ENCODE measurements around the gene CLTCL1. TPM values are rescaled to one million over a fixed set of nuclear protein-coding genes. Genes with fewer than 3 reads are reported as not detected.

Gene CLTCL1
- total and polyA plus RNA-seq, 2 experiments from 2014 or later, result 8.5 to 10.2 TPM

DNA sequence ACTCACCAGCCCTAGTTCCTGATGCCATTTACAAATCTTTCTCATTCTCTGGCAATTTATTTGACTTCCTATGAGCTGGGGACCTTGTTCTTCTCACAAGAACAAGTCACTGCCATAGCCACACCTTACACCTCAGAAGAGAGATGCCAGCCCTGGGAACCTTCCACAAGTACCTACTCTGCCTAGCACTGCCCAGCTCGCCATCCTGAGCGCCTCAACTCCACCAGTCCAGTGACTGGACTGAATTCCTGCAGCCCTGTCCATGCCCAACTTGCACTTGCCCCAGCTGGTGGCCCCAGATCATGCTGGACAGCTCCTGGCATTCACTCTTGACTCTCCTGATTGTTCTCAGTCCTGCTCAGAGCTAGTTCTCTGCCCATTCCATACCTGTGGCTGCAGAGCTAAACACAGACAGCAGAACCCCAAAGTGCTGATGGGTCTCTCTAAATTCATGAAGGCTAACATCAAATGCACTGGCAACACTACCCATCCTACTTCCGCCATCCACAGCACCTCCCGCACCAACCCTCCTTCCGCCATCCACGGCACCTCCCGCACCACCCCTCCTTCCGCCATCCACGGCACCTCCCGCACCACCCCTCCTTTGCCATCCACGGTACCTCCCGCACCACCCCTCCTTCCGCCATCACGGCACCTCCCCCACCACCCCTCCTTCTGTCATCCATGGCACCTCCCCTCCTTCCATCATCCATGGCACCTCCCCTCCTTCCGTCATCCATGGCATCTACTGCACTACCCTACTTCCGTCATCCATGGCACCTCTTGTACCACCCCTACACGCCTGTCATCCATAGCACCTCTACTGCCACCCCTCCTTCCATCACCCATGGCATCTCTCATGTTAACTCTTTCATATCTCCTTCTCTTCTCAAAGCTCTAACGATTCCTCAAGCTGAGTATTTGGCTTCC lies 89.4 kb downstream of the CLTCL1 start:
- no peaks in the 10 kb centered on the region for H3K79me2 ChIP-seq (ENCODE audit: insufficient read depth)
- no peak overlapping the region for H3K27ac ChIP-seq
- H3K4me1 ChIP-seq (ENCODE audit: insufficient read depth), result no peaks in the 10 kb centered on the region
- H3K4me2 ChIP-seq (ENCODE audit: unreplicated experiment), result no peak overlapping the region
- H3K9me2 ChIP-seq (ENCODE audit: insufficient read depth), result no peaks in the 10 kb centered on the region
- no peak overlapping the region for H2AFZ ChIP-seq
- WGBS, 2 experiments (ENCODE audit: low coverage in 1 of 2, low lambda C conversion rate in 2 of 2, missing lambda C conversion rate in 2 of 2), result 91 to 95% methylated on average over 6 to 18 of the region's 18 CpGs
- no peak overlapping the region for H3K9ac ChIP-seq
- no peaks in the 10 kb centered on the region for H3K9me3 ChIP-seq (ENCODE audit: low read depth)
- no peak for TF ChIP-seq EZH2 (IDR thresholded peaks at IDR 0.05; ENCODE audit: insufficient read depth, poor library complexity, severe bottlenecking)
- no peak for TF ChIP-seq EZH2phosphoT487 (IDR thresholded peaks at IDR 0.05; ENCODE audit: insufficient read depth, low read depth)
- H4K20me1 ChIP-seq (ENCODE audit: insufficient read depth), result no peaks in the 10 kb centered on the region
- H3K4me3 ChIP-seq, result no peak overlapping the region
- H3K36me3 ChIP-seq (ENCODE audit: low read depth), result peaks cover 3% of the 10 kb centered on the region; the same call in 1 of the 2 replicates
- H3F3A ChIP-seq (ENCODE audit: insufficient read depth), result no peaks in the 10 kb centered on the region
- no peaks in the 10 kb centered on the region for H3K27me3 ChIP-seq (replicated peaks; ENCODE audit: insufficient read depth)
- in situ Hi-C loops (cut with MboI), result no loop called here
- no peak for DNase-seq

DNA sequence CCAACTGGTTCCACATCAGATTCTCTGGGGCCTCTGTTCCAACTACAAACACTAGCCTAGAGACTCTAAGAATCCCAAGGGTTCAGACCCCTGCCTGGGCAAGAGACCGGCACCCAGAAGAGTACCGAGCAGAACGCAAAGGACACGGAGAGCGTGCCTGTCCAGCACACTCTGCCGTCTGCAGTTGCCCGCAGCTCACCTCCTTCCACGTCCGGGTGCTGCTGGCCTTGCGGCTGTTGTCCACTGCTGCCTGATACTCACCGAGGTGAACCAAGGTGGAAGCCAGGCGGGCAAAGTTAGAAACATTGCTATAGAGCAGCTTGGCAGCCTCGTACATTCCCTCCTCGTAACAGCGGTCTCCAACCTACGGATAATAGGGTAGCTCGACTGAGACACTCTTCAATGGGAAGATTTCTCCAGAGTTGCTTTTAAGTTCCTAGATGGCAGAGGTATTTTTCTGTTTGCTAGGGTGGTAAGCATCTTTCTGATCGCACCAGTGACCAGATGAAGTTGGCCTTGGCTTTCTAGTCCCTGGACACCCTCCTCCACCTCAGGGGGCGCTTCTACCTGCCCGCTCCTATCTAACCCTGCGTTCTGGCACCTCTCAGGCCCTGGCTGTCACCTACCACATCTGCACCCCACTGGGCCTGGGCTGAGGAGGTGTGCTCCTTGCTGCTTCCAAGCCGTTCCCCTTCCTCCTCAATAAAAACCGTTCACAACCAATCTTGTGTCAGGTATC lies 90.2 kb downstream of the CLTCL1 start:
- Histone ChIP-seq H3F3A (ENCODE audit: insufficient read depth) (no peaks in the 10 kb centered on the region), H2AFZ (no peak overlapping the region), H3K4me2 (ENCODE audit: unreplicated experiment) (no peak overlapping the region), H3K4me1 (ENCODE audit: insufficient read depth) (no peaks in the 10 kb centered on the region), H3K9me3 (ENCODE audit: low read depth) (no peaks in the 10 kb centered on the region), H3K9me2 (ENCODE audit: insufficient read depth) (no peaks in the 10 kb centered on the region), H3K27me3 (replicated peaks; ENCODE audit: insufficient read depth) (no peaks in the 10 kb centered on the region), H3K36me3 (ENCODE audit: low read depth) (no peaks in the 10 kb centered on the region; the same call in 1 of the 2 replicates), H3K27ac (no peak overlapping the region), H3K79me2 (ENCODE audit: insufficient read depth) (no peaks in the 10 kb centered on the region), H4K20me1 (ENCODE audit: insufficient read depth) (no peaks in the 10 kb centered on the region), H3K9ac (no peak overlapping the region), H3K4me3 (no peak overlapping the region)
- no peak for TF ChIP-seq EZH2 (IDR thresholded peaks at IDR 0.05; ENCODE audit: insufficient read depth, poor library complexity, severe bottlenecking)
- no peak for TF ChIP-seq EZH2phosphoT487 (IDR thresholded peaks at IDR 0.05; ENCODE audit: insufficient read depth, low read depth)
- 95% methylated on average over 23 of the region's 23 CpGs for WGBS, 2 experiments (ENCODE audit: low coverage in 1 of 2, low lambda C conversion rate in 2 of 2, missing lambda C conversion rate in 2 of 2)
- in situ Hi-C loops (cut with MboI), result no loop called here
- no peak for DNase-seq

GRCh38 chr22:19199479-19199878 lies 92.0 kb downstream of the CLTCL1 start:
- H3F3A ChIP-seq (ENCODE audit: insufficient read depth), result no peaks in the 10 kb centered on the region
- H3K27ac ChIP-seq, result no peak overlapping the region
- DNase-seq, result no peak
- no peaks in the 10 kb centered on the region for H3K9me2 ChIP-seq (ENCODE audit: insufficient read depth)
- no peaks in the 10 kb centered on the region for H3K9me3 ChIP-seq (ENCODE audit: low read depth)
- no peaks in the 10 kb centered on the region for H3K79me2 ChIP-seq (ENCODE audit: insufficient read depth)
- H3K4me3 ChIP-seq, result no peak overlapping the region
- no peaks in the 10 kb centered on the region for H3K36me3 ChIP-seq (ENCODE audit: low read depth)
- H4K20me1 ChIP-seq (ENCODE audit: insufficient read depth), result no peaks in the 10 kb centered on the region
- no peaks in the 10 kb centered on the region for H3K4me1 ChIP-seq (ENCODE audit: insufficient read depth)
- WGBS, 2 experiments (ENCODE audit: low coverage in 1 of 2, low lambda C conversion rate in 2 of 2, missing lambda C conversion rate in 2 of 2), result 76 to 88% methylated on average over 8 of the region's 8 CpGs
- no peak overlapping the region for H3K9ac ChIP-seq
- in situ Hi-C loops (cut with MboI), result no loop called here
- no peak overlapping the region for H2AFZ ChIP-seq
- no peaks in the 10 kb centered on the region for H3K27me3 ChIP-seq (replicated peaks; ENCODE audit: insufficient read depth)
- TF ChIP-seq EZH2phosphoT487 (IDR thresholded peaks at IDR 0.05; ENCODE audit: insufficient read depth, low read depth), result no peak
- no peak for TF ChIP-seq EZH2 (IDR thresholded peaks at IDR 0.05; ENCODE audit: insufficient read depth, poor library complexity, severe bottlenecking)
- H3K4me2 ChIP-seq (ENCODE audit: unreplicated experiment), result no peak overlapping the region

DNA sequence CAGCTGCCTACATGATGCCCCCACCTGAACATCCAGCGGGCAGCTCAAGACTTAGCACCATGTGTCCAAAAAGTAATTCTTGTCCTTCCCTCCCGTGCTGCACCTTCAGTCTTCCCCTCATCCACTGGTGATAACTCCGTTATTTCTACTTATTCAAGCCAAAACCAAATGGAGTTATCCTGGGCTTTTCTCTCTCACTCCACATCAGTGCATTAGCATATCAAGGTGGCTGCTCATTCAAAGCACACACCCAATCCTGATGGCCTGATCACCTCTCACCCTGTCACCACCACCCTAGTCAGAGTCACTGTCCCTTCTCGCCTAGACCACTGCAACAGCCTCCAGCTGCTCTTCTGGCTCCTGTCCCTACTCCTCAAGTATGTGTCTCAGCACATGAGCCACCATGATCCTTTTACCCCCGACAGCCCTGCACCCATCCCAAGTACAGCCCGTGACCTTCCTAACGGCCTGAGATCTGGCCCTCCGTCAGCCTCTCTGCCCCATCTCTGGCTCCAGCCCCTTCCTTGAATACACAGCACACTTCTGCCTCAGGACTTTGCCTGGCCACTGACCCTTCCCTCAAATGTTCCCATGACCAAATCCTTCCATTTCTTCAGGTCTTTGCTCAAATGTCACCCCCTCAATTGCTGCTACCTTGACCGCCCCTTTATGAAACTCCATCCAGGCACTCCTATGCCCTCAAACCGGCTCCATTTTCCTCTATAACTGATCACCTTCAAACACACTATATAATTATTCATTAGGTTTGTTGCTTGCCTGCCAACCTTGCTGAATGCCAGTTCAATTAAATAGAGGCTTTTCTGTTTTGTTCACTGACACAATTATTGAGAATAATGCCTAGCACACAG lies 93.3 kb downstream of the CLTCL1 start:
- no peaks in the 10 kb centered on the region for H4K20me1 ChIP-seq (ENCODE audit: insufficient read depth)
- no peaks in the 10 kb centered on the region for H3F3A ChIP-seq (ENCODE audit: insufficient read depth)
- no peaks in the 10 kb centered on the region for H3K27me3 ChIP-seq (replicated peaks; ENCODE audit: insufficient read depth)
- no peaks in the 10 kb centered on the region for H3K79me2 ChIP-seq (ENCODE audit: insufficient read depth)
- no peaks in the 10 kb centered on the region for H3K9me2 ChIP-seq (ENCODE audit: insufficient read depth)
- 96% methylated on average over 10 of the region's 10 CpGs for WGBS, 2 experiments (ENCODE audit: low coverage in 1 of 2, low lambda C conversion rate in 2 of 2, missing lambda C conversion rate in 2 of 2)
- no peaks in the 10 kb centered on the region for H3K9me3 ChIP-seq (ENCODE audit: low read depth)
- H3K4me2 ChIP-seq (ENCODE audit: unreplicated experiment), result no peak overlapping the region
- in situ Hi-C loops (cut with MboI), result no loop called here
- H3K36me3 ChIP-seq (ENCODE audit: low read depth), result no peaks in the 10 kb centered on the region
- no peaks in the 10 kb centered on the region for H3K4me1 ChIP-seq (ENCODE audit: insufficient read depth)
- H2AFZ ChIP-seq, result no peak overlapping the region
- no peak overlapping the region for H3K27ac ChIP-seq
- TF ChIP-seq EZH2 (IDR thresholded peaks at IDR 0.05; ENCODE audit: insufficient read depth, poor library complexity, severe bottlenecking) (no peak), EZH2phosphoT487 (IDR thresholded peaks at IDR 0.05; ENCODE audit: insufficient read depth, low read depth) (no peak)
- DNase-seq, result no peak
- no peak overlapping the region for H3K9ac ChIP-seq
- no peak overlapping the region for H3K4me3 ChIP-seq
